ENCODE results near the gene GOSR1.
"Not testable (repeated sequence)": the region's sequence is repeated elsewhere in the genome, so short reads cannot be mapped to it uniquely, and the experiment has no call there.

Gene GOSR1

DNA sequence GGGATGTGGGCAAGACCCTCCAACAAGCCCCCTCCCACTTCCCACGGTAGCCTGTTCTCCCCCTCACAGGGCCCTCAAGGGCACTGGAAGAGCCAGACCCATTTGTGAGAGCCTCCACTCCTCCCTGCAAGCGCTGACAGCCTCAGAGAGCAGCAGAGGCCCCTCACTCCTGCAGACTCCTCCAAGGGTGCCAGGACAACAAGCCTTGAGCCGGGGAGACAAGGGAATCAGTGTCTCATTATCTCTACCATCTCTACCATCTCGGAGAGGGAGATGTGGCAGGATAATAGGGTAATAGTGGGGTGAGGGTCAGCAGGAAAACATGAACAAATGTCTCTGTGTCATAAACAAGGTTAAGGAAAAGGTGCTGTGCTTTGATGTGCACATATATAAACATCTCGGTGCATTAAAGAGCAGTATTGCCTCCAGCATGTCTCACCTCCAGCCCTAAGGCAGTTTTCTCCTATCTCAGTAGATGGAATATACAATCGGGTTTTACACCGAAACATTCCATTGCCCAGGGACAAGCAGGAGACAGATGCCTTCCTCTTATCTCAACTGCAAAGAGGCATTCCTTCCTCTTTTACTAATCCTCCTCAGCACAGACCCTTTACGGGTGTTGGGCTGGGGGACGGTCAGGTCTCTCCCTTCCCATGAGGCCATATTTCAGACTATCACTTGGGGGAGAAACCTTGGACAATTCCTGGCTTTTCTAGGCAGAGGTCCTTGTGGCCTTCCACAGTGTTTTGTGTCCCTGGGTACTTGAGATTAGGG, 86.1 kb downstream of the GOSR1 start:
- not testable (repeated sequence) for DNase-seq

GRCh38 chr17:30563905-30564390, 86.7 kb downstream of the GOSR1 start:
- not testable (repeated sequence) for DNase-seq

- DNase-seq, result not testable (repeated sequence)
Observed at GRCh38 chr17:30564422-30565072, 87.3 kb downstream of the GOSR1 start.

DNA sequence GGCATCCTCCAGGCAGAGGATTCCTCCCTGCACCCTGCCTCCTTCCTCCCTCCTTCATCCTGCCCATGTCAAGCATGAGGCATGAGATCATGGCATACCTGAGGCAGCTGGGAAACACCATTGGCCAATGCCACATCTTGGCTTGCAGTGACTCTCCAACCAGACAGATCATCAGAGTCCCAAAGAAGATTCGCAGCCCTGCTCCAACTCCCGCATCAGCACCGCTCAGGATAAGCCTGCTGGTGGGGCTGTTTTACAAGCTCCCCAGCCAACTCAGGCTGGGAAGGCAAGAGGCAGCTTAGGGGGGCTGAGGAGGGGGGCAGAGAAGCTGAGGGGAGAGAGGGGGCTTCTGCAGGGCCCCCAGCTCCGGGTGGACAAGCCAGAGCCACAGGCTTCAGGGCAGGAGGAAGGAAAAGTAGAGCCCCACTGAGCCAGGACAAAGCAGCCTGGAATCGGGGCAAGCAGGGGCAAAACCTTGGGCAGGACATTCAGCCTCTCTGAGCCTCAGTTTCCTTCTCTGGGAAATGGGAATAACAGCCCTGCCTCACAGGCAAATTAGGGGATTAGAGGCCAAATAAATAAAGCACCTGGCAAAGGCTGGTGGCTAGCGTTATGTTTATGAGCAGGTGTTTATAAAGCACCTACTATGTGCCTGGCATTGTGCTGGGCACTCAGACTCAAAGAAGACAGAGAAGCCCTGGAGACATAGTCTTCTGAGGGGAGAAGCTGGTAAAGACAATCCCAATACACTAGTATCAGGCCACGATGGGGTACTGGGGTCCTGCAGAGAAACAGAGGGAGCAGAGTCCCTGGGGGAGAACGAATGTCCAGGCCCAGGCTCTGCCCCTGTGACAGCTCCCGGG, 88.1 kb downstream of the GOSR1 start:
- no peak for DNase-seq

- not testable (repeated sequence) for DNase-seq
Observed at GRCh38 chr17:30566104-30566503, 88.9 kb downstream of the GOSR1 start.

GRCh38 chr17:30566516-30567225, 89.5 kb downstream of the GOSR1 start:
- DNase-seq, result not testable (repeated sequence)

GRCh38 chr17:30567231-30568116, 90.3 kb downstream of the GOSR1 start:
- DNase-seq, result no peak

GRCh38 chr17:30568117-30568430, 90.9 kb downstream of the GOSR1 start:
- no peak for DNase-seq

DNA sequence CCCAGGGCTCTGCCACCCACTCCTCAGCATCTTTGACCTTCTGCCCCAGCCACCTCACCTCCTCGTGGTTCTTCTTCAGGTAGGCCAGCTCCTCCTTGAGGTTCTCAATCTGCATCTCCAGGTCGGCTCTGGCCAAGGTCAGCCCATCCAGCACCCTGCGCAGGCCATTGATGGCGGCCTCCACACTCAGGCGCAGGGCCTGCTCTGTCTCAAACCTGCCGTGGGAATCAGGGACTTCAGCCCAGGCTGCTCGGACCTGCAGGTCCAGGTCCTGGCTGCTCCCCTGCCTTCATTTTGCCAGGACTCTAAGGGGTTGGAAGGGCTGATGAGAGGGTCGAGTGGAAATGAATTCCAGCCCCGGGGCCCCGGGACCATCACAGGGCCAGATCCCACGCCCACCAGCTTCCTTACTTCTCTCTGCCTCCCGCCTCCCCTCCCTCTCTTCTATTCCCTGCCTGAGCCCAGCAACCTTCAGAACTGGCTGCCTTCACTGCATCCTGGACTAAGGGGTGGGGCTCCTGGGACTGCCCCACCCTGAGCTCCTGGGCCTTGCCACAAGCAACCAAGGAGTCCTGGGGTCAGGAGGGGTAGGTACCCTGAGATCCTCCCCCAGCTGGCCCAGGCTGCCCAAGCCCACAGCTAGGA, 92.4 kb downstream of the GOSR1 start:
- DNase-seq, result not testable (repeated sequence)

DNA sequence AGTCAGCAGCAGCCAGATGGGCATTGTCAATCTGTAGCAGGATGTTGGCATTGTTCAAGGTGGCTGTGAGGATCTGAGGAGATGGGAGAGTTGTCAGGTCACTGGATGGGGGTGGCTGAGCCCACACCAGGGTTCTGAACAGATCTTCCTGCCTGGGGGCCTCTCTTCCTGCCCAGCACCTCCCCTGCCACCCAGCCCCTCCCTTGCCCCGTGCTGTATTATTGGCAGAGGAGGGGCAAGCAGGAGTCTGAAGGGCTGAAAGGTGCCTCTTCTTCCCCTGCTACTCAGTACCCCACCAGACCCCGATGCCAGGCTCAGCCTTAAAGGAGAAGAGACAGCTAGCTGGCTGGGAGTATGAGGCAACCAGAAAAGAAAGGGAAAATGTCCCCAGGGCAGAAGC, 93.0 kb downstream of the GOSR1 start:
- DNase-seq, result no peak

- DNase-seq, result no peak
Observed at GRCh38 chr17:30570596-30571265, 93.5 kb downstream of the GOSR1 start.

DNA sequence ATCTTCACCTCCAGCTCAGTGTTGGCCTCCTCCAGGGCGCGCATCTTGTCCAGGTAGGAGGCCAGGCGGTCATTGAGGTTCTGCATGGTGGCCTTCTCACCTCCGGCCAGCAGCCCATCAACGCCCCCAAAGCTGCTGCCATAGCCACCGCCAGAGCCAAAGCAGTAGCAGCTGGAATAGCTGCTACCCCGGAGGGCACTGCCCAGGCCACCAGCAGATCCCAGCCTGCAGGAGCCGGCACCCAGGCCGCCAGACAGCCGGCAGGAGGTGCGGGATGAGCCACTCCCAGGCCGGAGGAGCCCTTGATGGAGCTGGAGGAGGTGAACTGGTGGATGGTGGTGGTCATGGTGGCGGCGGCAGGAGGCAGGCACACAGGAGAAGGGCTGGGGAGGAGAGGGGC, 94.2 kb downstream of the GOSR1 start:
- DNase-seq, result not testable (repeated sequence)

DNA sequence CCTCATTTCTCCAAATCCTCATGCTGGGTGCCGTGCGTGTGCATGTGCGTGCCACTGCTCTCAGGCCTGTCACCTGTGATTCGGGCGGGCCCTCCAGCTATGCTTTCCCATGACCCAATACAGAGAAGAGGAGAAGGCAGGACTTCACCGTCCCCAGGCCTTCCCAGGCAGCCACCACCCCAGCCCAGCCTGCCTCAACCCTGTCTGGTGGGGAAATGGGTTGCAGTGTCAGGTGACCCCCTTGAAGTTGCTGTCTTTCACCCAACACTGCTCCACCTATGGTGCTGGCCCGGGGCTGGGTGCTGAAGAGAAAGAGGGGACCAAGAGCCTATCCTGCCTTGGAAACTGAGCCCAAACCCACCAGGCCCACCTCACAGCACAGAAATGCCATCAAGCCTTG, 94.7 kb downstream of the GOSR1 start:
- no peak for DNase-seq

GRCh38 chr17:30572651-30573554, 95.7 kb downstream of the GOSR1 start:
- not testable (repeated sequence) for DNase-seq

GRCh38 chr17:30573603-30574175, 96.5 kb downstream of the GOSR1 start:
- DNase-seq, result no peak

GRCh38 chr17:30574309-30574708, 97.1 kb downstream of the GOSR1 start:
- DNase-seq, result not testable (repeated sequence)

DNA sequence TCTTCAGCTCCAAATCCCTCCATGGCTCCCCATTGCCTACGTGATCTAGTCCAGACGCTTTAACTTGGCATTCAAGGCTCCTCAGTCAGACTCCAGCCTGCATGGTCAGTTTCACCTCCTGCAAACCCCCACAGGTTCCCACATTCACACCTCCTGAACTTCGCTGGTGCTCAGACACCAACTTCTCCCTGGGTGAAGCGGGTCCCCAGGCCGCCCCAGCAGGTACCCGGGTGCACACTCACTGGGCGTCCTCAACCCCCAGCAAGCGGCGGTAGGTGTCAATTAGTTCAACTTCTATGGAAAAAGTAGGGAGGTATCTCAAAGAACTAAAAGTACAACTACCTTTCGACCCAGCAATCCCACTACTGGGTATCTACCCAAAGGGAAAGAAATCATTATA, 97.6 kb downstream of the GOSR1 start:
- not testable (repeated sequence) for DNase-seq

DNA sequence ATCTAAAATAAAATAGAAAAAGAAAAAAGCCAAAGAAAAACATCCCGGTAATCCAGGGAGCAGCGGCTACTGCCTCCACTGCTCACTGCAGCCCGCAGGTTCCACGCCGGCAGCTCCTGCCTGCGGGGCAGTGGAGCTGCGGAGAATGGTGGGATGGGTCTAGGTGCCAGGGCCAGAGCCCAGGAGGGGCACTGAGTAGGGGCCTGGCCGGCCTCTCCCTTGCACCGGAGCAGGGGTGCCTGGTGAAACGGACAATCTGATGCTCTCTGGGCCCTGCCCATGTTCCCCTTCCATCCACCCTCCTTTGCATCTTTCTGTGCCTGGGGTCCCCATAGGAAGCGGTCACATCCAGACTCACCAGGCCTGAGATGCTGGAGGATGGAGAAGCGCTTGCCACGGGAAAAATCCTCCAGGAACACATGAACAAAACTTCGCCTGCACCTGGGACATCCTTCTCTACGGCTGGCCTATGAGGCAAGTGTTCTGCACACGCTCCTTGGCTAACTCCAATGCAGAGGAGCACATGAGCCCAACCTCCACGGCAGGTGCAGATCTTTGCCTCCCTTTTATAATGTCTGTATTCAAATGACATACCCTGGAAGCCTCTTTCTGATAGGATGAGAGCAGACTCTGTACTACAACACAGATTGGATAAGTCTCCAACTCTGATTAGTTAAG, 98.6 kb downstream of the GOSR1 start:
- not testable (repeated sequence) for DNase-seq
